Prostate gland (tissue), 2 donors: ENCODE results near the gene KCNN3.
A peak's percentile ranks its signal among the peaks of the same experiment; 100 is the strongest.

ENCODE experiments used
- POLR2A ChIP-seq: fragments of 450-650 bp; IDR thresholded peaks from one replicate; pipeline ENCODE4 v1.6.1; 2016; ENCODE audit warnings: antibody characterized with exemption, mild to moderate bottlenecking
- POLR2AphosphoS5 ChIP-seq: sonication (generic); formaldehyde crosslinking; IDR thresholded peaks from one replicate; pipeline ENCODE4 v1.6.1; 2017; ENCODE audit warnings: antibody characterized with exemption
- TF ChIP-seq, protein P1 (sequence below), 4 experiments: fragments of 200-600 bp in 2 of 4; fragments of 450-650 bp in 2 of 4; sonication (generic) in 2 of 4; IDR thresholded peaks; 1 replicate in 3 of 4; 2 replicates in 1 of 4; pipeline ENCODE4 v1.5.1; 2016 to 2019; ENCODE audit warnings: antibody characterized with exemption in 4 of 4, mild to moderate bottlenecking in 2 of 4, moderate library complexity in 2 of 4

DNA sequence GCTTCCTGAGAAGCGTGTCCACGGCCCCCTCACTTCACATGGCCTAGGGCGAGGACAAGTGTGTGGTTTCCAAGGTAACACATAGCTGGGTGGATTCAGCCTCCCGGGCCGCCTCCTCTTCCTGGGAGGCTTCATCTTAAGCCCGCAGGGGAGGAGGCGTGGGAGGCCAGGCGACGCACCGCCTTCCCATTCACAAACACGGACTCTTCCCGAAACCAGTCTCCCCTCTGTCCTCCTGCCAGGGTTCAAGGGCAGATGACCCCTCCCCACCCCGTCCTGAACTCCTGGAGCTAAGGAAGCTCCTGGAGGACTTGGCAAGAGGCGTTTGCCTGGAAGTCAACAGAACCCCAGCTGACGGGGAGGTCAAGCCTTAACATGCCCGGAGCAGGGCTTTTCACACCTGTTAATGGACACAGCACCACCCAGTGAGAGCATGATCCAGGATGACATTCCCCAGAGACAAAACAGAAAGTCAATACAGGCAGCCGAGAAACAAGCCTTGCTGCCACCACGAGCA, 56.7 kb downstream of the KCNN3 start:
- TF ChIP-seq POLR2A: no peak
- TF ChIP-seq, protein P1, sequence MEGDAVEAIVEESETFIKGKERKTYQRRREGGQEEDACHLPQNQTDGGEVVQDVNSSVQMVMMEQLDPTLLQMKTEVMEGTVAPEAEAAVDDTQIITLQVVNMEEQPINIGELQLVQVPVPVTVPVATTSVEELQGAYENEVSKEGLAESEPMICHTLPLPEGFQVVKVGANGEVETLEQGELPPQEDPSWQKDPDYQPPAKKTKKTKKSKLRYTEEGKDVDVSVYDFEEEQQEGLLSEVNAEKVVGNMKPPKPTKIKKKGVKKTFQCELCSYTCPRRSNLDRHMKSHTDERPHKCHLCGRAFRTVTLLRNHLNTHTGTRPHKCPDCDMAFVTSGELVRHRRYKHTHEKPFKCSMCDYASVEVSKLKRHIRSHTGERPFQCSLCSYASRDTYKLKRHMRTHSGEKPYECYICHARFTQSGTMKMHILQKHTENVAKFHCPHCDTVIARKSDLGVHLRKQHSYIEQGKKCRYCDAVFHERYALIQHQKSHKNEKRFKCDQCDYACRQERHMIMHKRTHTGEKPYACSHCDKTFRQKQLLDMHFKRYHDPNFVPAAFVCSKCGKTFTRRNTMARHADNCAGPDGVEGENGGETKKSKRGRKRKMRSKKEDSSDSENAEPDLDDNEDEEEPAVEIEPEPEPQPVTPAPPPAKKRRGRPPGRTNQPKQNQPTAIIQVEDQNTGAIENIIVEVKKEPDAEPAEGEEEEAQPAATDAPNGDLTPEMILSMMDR (IDR thresholded peaks at IDR 0.05): no peak
- TF ChIP-seq POLR2AphosphoS5: peak; percentile 63
